PFSK-1 (cell line): ENCODE results near the gene EEFSEC.

ENCODE experiments used
- FOXP2 ChIP-seq: optimal IDR thresholded peaks from 2 replicates; pipeline ENCODE3; 2011; ENCODE audit warnings: borderline replicate concordance, control low read depth, inconsistent platforms; ENCODE audit not compliant: insufficient read depth; ENCODE audit errors: extremely low read length, extremely low read depth
- POLR2AphosphoS5 ChIP-seq: IDR thresholded peaks from 2 replicates; pipeline ENCODE4 v1.6.1; 2012; ENCODE audit warnings: low read depth, mild to moderate bottlenecking, control low read depth, low read length, moderate library complexity
- SIN3A ChIP-seq: IDR thresholded peaks from 2 replicates; pipeline ENCODE4 v1.6.1; 2012; ENCODE audit warnings: mild to moderate bottlenecking, low read length, moderate library complexity, borderline replicate concordance; ENCODE audit not compliant: insufficient read depth
- TAF1 ChIP-seq: IDR thresholded peaks from 2 replicates; pipeline ENCODE4 v1.6.1; 2012; ENCODE audit warnings: low read length, control low read depth, borderline replicate concordance; ENCODE audit not compliant: insufficient read depth
- TF ChIP-seq, protein P1 (sequence below), 2 experiments: IDR thresholded peaks; 2 replicates each; pipeline versions ENCODE4 v1.6.1 to v1.8.0; 2011 to 2012; ENCODE audit warnings: low read depth in 2 of 2, low read length in 2 of 2, control low read depth in 1 of 2, inconsistent platforms in 1 of 2, mild to moderate bottlenecking in 1 of 2, moderate library complexity in 1 of 2; ENCODE audit not compliant: insufficient read depth in 1 of 2

Gene EEFSEC

DNA sequence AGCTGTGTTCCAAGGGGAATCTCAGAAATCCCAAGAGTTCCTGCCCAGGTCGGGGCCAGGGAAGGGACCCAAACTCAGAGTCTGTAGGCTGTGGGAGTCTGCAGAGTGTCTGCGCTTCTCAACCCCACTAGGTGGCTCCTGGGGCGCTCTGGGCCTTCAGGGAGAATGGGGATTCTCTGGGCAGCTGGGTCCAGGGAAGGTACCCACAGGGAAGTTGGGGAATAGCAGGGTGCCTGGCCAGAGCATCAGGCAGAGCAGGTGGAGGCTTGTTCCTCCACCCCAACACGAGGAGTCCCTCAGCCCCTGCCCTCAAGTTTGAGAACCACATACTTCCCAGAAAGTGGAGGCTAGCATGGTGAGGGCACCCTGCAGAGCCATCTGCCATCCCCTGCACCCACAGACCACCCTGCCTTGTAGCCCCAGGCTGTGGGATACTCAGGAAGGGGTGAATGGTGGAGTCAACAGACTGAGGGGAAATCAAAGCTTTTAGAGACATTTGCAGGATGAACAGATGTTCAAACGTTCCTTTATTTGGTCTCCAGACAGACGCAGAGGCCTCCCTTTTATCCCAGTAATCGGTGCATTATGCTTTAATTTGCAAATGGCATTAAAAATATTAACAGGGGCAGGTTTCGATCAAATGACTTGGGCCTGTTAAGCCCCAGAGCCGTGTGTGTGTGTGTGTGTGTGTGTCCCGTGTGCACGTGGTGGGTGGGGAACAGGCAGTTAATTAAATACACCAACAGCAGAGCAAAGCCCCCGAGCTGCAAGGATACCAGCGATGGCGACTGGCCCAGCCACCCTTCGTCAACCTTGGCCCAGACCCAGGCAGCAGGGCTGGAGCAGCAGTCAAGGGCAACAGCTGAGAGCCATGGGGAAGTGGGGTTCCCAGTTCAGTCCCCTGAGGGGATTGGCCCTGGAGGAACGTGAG, 255.7 kb downstream of the EEFSEC start:
- TF ChIP-seq, protein P1, sequence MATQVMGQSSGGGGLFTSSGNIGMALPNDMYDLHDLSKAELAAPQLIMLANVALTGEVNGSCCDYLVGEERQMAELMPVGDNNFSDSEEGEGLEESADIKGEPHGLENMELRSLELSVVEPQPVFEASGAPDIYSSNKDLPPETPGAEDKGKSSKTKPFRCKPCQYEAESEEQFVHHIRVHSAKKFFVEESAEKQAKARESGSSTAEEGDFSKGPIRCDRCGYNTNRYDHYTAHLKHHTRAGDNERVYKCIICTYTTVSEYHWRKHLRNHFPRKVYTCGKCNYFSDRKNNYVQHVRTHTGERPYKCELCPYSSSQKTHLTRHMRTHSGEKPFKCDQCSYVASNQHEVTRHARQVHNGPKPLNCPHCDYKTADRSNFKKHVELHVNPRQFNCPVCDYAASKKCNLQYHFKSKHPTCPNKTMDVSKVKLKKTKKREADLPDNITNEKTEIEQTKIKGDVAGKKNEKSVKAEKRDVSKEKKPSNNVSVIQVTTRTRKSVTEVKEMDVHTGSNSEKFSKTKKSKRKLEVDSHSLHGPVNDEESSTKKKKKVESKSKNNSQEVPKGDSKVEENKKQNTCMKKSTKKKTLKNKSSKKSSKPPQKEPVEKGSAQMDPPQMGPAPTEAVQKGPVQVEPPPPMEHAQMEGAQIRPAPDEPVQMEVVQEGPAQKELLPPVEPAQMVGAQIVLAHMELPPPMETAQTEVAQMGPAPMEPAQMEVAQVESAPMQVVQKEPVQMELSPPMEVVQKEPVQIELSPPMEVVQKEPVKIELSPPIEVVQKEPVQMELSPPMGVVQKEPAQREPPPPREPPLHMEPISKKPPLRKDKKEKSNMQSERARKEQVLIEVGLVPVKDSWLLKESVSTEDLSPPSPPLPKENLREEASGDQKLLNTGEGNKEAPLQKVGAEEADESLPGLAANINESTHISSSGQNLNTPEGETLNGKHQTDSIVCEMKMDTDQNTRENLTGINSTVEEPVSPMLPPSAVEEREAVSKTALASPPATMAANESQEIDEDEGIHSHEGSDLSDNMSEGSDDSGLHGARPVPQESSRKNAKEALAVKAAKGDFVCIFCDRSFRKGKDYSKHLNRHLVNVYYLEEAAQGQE (IDR thresholded peaks at IDR 0.05; ENCODE audit: insufficient read depth in 1 of 2, low read depth in 2 of 2, low read length in 2 of 2) = no peak
- TF ChIP-seq FOXP2 (no peak), SIN3A (no peak), POLR2AphosphoS5 (no peak), TAF1 (no peak)

DNA sequence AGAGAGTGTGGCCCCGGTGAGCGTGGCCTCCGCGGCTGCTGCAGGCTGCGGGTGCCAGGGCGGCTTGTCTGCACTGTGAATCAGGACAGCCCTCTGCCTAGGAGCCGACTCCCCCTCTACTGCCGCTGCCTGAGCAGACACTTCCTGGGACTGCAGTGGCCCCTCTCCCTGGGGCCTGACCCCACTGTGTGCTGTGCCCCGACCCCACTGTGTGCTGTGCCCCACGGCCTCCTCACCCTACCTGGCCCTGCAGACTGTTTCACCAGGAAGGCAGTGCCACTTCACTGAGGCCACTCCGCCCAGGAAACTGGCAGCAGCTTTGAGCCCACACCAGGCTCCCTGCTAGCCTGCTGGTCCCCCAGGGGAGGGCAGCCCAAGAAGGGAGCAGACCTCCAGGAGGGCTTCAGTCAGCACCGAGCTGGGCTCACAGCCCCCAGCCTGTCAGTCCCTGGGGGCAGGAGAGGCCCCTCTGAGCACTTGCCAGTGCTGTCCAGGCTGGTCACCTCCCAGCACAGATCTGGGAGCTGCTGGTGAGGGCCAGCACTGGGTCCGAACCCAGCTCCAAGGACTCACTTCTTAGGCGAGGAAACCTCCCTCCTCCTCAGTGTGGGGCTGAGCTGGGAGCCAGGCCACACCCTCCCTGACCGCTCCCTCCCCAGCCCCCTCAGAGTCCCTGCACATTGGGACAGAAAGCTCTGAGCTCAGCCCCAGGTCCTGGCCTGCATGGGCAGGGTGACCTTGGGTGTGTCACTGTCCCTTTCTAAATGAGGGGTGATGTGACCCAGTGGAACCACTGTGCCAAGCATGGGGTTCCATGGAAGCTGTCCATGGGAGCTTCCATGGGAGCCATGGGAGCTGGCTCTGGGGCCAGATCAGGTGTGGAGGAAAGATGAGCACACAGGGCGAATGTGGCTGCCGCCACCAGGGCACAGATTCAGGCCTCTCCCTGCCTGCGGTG, 256.6 kb downstream of the EEFSEC start:
- TF ChIP-seq FOXP2 = no peak
- no peak for TF ChIP-seq TAF1
- TF ChIP-seq, protein P1 (IDR thresholded peaks at IDR 0.05; ENCODE audit: insufficient read depth in 1 of 2, low read depth in 2 of 2, low read length in 2 of 2) = no peak
- no peak for TF ChIP-seq POLR2AphosphoS5
- no peak for TF ChIP-seq SIN3A

DNA sequence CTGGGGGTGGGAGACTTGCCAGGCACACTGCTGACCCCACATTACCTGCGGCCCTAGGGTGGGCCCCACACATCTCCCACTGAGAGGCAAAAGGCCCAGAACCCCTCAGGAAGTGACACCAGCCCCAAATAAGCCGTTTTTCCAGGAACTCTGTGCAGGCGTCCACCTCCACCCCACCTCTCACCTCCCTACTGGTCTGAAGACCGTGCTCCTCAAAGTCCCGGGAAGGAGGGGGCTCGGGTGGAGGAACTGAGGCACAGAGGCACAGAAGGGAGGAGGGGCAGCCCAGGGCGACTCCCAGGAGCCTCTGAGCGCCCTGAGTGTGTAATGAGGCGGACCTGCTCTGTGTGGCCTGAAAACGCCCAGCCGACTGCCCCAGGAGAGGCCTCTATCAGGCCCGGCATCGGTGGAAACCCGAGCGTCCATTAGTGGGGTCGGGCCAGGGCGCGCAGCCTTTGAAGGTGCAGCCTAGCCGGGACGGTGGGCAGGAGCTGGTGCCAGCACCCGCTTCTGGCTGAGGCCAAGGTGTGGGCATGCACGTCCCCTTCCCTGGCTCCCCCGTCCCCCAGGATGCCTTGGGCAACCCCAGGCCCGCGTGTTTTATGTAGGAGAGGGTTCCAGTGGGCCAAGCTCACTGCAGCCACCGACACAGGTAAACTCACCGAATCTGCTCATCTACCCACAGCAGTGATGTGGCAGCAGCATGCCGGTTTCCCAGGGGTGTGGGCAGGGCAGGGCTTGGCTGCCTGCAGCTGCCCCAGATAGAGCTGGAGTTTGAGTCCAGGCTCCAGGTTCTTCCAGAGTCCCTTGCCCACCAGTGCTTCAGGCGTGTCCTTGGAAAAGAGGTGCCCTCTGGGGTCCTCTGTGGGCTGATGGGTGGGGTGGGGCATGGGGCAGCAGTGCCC, 257.6 kb downstream of the EEFSEC start:
- TF ChIP-seq POLR2AphosphoS5 (no peak), FOXP2 (no peak), TAF1 (no peak), SIN3A (no peak)
- TF ChIP-seq, protein P1 (IDR thresholded peaks at IDR 0.05; ENCODE audit: insufficient read depth in 1 of 2, low read depth in 2 of 2, low read length in 2 of 2) = no peak

DNA sequence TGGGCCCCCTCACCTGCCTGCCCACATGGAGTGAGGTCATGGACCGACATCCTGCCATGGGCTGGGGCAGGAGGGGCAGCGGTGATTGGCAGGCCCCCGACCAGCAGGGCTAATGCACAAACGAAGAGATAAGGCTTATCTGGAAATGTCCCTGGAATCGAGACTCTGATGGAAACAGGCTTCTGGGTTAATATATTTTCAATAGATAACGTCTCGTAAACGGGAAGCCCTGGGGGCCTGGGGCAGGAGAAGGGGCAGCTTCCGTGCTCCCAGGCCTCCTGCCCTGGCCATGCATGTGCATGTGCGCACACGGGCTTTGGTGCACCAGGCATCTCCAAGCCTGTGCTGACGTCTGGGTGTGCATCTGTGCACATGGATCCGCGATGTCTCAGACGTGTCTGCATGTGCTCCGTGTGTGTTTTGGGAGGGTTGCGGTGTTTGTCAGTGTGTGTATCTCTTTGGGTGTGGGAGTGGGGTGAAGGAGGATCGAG, 258.3 kb downstream of the EEFSEC start:
- no peak for TF ChIP-seq FOXP2
- TF ChIP-seq, protein P1 (IDR thresholded peaks at IDR 0.05; ENCODE audit: insufficient read depth in 1 of 2, low read depth in 2 of 2, low read length in 2 of 2) = no peak
- no peak for TF ChIP-seq POLR2AphosphoS5
- no peak for TF ChIP-seq SIN3A
- no peak for TF ChIP-seq TAF1
